ENCODE results near the gene TNS2.
"Not testable (repeated sequence)": the region's sequence is repeated elsewhere in the genome, so short reads cannot be mapped to it uniquely, and the experiment has no call there.

TNS2 gene

DNA sequence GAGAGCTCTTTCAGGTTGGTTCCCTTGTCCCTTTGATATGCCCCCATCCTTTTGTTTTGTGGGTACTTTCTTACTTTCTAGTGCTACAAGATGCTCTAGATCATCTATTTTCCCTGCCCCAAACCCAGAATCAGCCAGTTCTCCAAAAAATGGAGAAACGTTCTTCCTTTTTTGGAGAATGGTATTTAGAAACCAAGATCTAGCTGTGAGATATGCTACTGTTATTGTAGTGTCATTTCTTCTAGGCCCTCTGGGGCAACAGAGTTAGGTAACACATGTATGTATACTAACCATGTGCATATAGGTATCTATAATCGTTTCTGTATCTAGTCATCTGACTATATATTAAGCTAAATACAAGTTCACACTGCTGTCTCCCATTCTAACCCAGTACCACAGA lies 40.7 kb downstream of the TNS2 start:
- no peak for DNase-seq (ENCODE audit: low spot score)
- TF ChIP-seq, protein P1, sequence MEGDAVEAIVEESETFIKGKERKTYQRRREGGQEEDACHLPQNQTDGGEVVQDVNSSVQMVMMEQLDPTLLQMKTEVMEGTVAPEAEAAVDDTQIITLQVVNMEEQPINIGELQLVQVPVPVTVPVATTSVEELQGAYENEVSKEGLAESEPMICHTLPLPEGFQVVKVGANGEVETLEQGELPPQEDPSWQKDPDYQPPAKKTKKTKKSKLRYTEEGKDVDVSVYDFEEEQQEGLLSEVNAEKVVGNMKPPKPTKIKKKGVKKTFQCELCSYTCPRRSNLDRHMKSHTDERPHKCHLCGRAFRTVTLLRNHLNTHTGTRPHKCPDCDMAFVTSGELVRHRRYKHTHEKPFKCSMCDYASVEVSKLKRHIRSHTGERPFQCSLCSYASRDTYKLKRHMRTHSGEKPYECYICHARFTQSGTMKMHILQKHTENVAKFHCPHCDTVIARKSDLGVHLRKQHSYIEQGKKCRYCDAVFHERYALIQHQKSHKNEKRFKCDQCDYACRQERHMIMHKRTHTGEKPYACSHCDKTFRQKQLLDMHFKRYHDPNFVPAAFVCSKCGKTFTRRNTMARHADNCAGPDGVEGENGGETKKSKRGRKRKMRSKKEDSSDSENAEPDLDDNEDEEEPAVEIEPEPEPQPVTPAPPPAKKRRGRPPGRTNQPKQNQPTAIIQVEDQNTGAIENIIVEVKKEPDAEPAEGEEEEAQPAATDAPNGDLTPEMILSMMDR (IDR thresholded peaks at IDR 0.05; ENCODE audit: extremely low read depth, insufficient read depth, missing control alignments) = no peak
- in situ Hi-C loops (cut with MboI; ENCODE audit: low pct_unique_long_range_greater_than_20kb, low sequenced_read_pairs, unreplicated experiment) = no loop called here

DNA sequence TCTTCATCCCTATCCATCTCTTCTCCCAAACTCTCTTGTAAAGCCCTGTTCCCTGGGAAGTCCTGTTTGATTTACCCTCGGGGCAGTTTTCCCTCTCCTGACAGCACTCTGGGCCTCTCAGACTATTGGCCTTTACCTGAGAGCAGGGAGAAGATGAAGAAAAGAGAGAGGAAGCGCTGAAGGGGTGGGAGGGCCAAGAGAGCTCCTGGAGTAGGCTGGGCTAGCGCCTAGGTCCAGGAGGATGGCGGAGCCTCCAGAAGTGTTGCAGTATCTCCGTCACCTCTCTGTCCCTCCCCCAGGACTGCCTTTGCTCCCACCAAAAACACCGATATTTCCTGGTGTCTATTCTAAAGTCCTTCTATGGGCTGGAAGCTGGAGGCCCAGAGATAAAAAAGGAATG lies 41.9 kb downstream of the TNS2 start:
- no peak for DNase-seq (ENCODE audit: low spot score)
- TF ChIP-seq, protein P1 (IDR thresholded peaks at IDR 0.05; ENCODE audit: extremely low read depth, insufficient read depth, missing control alignments) = no peak
- in situ Hi-C loops (cut with MboI; ENCODE audit: low pct_unique_long_range_greater_than_20kb, low sequenced_read_pairs, unreplicated experiment) = no loop called here

DNA sequence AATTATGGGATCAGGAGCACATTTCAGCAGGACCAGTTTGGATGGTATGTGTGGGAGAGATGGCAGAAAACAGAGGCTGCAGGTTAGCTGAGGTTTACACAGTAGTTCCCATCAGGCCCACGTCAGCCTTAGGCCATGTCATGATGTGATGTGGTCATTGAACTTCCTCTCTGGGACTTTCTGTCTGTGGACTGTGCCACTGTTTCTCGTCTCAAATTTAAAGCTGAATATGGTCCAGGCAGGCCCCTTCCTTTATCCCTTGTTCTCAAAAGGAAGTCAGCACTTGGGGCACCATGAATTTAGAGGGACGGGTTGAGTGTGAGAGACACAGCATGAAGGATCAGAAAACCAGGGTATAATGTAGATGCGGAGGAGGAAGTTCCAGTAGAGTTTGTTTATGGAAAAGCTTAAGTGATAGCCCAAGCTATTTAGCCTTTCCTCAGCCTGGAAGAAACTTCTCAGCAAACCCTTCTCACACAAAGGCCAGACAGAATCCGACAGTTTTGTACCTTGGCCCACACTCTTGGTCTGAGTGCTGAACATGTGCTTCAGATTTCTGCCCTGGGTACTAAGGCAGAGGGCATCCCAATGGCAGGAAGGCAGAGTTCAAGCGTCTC lies 44.0 kb downstream of the TNS2 start:
- in situ Hi-C loops (cut with MboI; ENCODE audit: low pct_unique_long_range_greater_than_20kb, low sequenced_read_pairs, unreplicated experiment) = no loop called here
- TF ChIP-seq, protein P1 (IDR thresholded peaks at IDR 0.05; ENCODE audit: extremely low read depth, insufficient read depth, missing control alignments) = no peak
- no peak for DNase-seq (ENCODE audit: low spot score)

DNA sequence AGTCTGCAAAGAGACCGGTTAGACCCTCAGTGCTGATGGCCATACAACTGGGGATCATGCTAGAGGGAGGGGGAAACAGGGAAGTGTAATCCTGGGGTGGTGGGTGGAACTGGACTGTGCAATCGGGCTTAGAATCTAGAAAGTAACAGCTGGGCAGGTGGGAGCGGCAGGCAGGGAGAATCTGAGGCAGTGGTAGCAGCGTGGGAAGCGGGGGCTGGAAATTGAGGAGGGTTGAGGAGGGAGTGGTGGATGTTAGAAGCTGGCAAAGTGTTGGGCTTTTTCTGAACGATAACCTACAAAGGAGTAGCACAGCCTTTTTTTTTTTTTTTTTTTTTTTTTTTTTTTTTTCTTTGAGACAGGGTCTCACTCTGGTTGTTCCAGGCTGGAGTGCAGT lies 44.5 kb downstream of the TNS2 start:
- TF ChIP-seq, protein P1 (IDR thresholded peaks at IDR 0.05; ENCODE audit: extremely low read depth, insufficient read depth, missing control alignments) = no peak
- no peak for DNase-seq (ENCODE audit: low spot score)
- in situ Hi-C loops (cut with MboI; ENCODE audit: low pct_unique_long_range_greater_than_20kb, low sequenced_read_pairs, unreplicated experiment) = no loop called here

DNA sequence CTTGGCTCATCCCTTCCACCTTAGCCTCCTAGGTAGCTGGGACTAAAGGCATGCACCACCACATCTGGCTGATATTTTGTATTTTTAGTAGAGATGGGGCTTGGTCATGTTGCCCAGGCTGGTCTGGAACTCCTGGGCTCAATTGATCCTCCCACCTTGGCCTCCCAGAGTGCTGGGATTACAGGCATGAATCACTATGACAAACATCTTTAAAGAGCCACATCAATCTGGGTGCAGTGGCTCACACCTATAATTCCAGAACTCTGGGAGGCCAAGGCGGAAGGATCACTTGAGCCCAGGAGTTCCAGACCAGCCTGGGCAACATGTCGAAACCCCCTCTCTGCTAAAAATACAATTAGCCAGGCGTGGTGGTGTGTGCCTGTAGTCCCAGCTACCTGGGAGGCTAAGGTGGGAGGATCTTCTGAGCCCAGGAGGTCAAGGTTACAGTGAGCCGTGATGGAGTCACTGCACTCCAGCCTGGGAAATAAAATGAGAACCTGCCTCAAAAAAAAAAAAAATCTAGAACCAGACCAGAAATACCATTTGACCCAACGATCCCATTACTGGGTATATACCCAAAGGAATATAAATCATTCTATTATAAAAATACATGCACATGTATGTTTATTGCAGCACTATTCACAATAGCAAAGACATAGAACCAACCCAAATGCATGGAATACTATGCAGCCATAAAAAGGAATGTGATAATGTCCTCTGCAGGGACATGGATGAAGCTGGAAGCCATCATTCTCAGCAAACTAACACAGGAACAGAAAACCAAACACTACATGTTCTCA lies 45.1 kb downstream of the TNS2 start:
- DNase-seq (ENCODE audit: low spot score) = not testable (repeated sequence)

DNA sequence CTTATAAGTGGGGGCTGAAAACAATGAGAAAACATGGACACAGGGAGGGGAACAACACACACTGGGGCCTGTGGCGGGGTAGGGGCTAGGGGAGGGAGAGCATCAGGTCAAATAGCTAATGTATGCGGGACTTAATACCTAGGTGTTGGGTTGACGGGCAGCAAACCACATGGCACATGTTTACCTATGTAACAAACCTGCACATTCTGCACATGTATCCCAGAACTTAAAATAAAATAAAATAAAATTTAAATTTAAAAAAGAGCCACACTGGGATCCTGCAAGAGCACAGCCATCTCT lies 45.7 kb downstream of the TNS2 start:
- in situ Hi-C loops (cut with MboI; ENCODE audit: low pct_unique_long_range_greater_than_20kb, low sequenced_read_pairs, unreplicated experiment); DNase-seq (ENCODE audit: low spot score): not testable (repeated sequence)

More for the DNA sequence above, 45.1 kb downstream of the TNS2 start:
- in situ Hi-C loops (cut with MboI; ENCODE audit: low pct_unique_long_range_greater_than_20kb, low sequenced_read_pairs, unreplicated experiment) = not testable (repeated sequence)

DNA sequence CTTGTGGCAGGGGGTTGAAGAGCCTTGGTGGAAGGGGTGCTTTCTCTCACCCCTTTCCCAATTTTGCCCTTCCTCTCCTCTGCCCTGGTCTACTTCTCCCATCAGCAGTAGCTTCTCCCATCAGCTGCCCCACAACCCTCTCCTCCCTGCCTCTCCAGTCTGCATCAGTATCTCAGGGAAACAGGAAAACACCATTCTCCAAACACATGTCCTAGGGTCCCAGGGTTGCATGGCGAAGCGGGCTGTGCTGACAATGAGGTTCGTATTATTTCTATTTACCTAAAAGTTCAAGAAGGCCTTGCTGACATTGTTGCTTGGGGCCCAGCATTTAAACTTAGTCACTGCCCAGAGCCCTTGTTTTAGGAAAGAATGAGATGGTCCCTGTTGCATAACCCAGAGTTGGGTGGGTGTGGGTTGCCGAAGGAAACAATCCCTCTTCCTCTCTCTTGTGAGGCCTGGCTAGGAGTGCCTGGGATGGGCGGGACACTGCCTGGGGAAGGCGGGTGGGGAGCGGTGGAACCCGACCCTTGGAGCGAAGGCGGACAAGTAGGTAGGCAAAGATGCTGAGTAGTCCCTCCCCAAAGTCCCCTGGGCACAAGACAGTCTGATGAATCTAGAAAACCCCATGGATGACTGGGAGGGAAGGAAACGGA lies 46.4 kb downstream of the TNS2 start:
- in situ Hi-C loops (cut with MboI; ENCODE audit: low pct_unique_long_range_greater_than_20kb, low sequenced_read_pairs, unreplicated experiment) = no loop called here
- TF ChIP-seq, protein P1 (IDR thresholded peaks at IDR 0.05; ENCODE audit: extremely low read depth, insufficient read depth, missing control alignments) = no peak
- no peak for DNase-seq (ENCODE audit: low spot score)
